HL-60 (cell line): ENCODE data around the gene EEPD1.

Experiments used
- POLR2AphosphoS5 ChIP-seq: IDR thresholded peaks from 2 replicates; pipeline ENCODE4 v1.6.1; 2012; ENCODE audit warnings: low read depth
- SPI1 ChIP-seq: IDR thresholded peaks from 2 replicates; pipeline ENCODE4 v1.6.1; 2012; ENCODE audit warnings: low read depth, mild to moderate bottlenecking, borderline replicate concordance

GRCh38 chr7:36286688-36287087, 133.6 kb downstream of the EEPD1 start:
- TF ChIP-seq POLR2AphosphoS5 (no peak), SPI1 (no peak)
